ENCODE data around the gene DHRS3.

The DHRS3 gene

GRCh38 chr1:12565966-12566352, 52.1 kb downstream of the DHRS3 start:
- no peak for TF ChIP-seq CTCF (IDR thresholded peaks at IDR 0.05)

GRCh38 chr1:12565094-12565965, 52.7 kb downstream of the DHRS3 start:
- no peak for TF ChIP-seq CTCF (IDR thresholded peaks at IDR 0.05)

- TF ChIP-seq CTCF (IDR thresholded peaks at IDR 0.05), result no peak
Observed at GRCh38 chr1:12562955-12563576, 54.9 kb downstream of the DHRS3 start.

GRCh38 chr1:12561121-12561520, 56.9 kb downstream of the DHRS3 start:
- TF ChIP-seq CTCF (IDR thresholded peaks at IDR 0.05), result no peak

GRCh38 chr1:12556957-12557935, 60.8 kb downstream of the DHRS3 start:
- no peak for TF ChIP-seq CTCF (IDR thresholded peaks at IDR 0.05)

- TF ChIP-seq CTCF (IDR thresholded peaks at IDR 0.05), result no peak
Observed at GRCh38 chr1:12556368-12556930, 61.6 kb downstream of the DHRS3 start.

All from LNCAP (cell line).